Measurements from ENCODE around the gene ITGAE. TPM values are rescaled to one million over a fixed set of nuclear protein-coding genes. Genes with fewer than 3 reads are reported as not detected.
A peak's percentile ranks its signal among the peaks of the same experiment; 100 is the strongest.

ITGAE gene
- total RNA-seq, 1 experiment from 2014 or later: 20.9 TPM

- Histone ChIP-seq H3K36me3 (ENCODE audit: control insufficient read depth, insufficient read depth, low read length) (no peaks in the 10 kb centered on the region; the same call in 1 of the 2 replicates), H3K4me1 (ENCODE audit: control insufficient read depth, insufficient read depth, low read length) (peaks cover 8% of the 10 kb centered on the region), H3K27ac (ENCODE audit: low read length) (peak overlapping the region; percentile 39; the same call in 1 of the 2 replicates), H3K27me3 (ENCODE audit: control insufficient read depth, insufficient read depth, low read length) (no peaks in the 10 kb centered on the region), H3K9me3 (ENCODE audit: control insufficient read depth, insufficient read depth, low read depth, low read length) (no peaks in the 10 kb centered on the region), H3K4me3 (ENCODE audit: low read depth in 2 of 2, low read length in 2 of 2) (peak overlapping the region; percentile 47 to 73; a peak in 3 of 4 replicates)
- no peak for ATAC-seq
- intact Hi-C loops (cut with micrococcal nuclease; ENCODE audit: unreplicated experiment): no loop called here
- in situ Hi-C loops (cut with HindIII; ENCODE audit: low pct_unique_long_range_greater_than_20kb, low sequenced_read_pairs): no loop called here
- no peak; the same call in 1 of the 2 replicates for TF ChIP-seq SIN3A (IDR thresholded peaks at IDR 0.05; ENCODE audit: borderline replicate concordance, insufficient read depth, low read depth, low read length)
- no peak; the same call in 1 of the 2 replicates for TF ChIP-seq CTCF (IDR thresholded peaks at IDR 0.05)
- TF ChIP-seq POLR2AphosphoS5 (IDR thresholded peaks at IDR 0.05; ENCODE audit: low read depth, low read length): no peak
- no peak for TF ChIP-seq REST (IDR thresholded peaks at IDR 0.05; ENCODE audit: insufficient read depth in 1 of 2, low read depth in 2 of 2, low read length in 1 of 2)
- no peak for TF ChIP-seq TCF7L2 (IDR thresholded peaks at IDR 0.05; ENCODE audit: low read depth, low read length)
- POLR2A ChIA-PET: no interaction called here
- no peak for DNase-seq (ENCODE audit: low read depth, low spot score)
- CTCF ChIA-PET: interaction anchor here (0.6 to 1.5 kb wide), 5 partner anchors 51 to 687 kb away, joined by 3 to 5 read pairs (median 4); no protein-coding TSS in a partner anchor
- BruUV-seq (replicated peaks): no TSS peak
These were observed 45.6 kb upstream of the ITGAE start for GRCh38 chr17:3846437-3847164.

GRCh38 chr17:3845621-3846436 lies 44.8 kb upstream of the ITGAE start, which contains the start of gene NCBP3:
Gene NCBP3 (minus strand): TSS chr17:3846246. CDS start chr17:3846223, 23 bp downstream.
- H3K4me1 ChIP-seq (ENCODE audit: control insufficient read depth, insufficient read depth, low read length): peaks cover 8% of the 10 kb centered on the region
- ATAC-seq (peak; percentile 99), DNase-seq (ENCODE audit: low read depth, low spot score) (peak; percentile 43)
- peak; percentile 98 for TF ChIP-seq CTCF (IDR thresholded peaks at IDR 0.05)
- TF ChIP-seq POLR2AphosphoS5 (IDR thresholded peaks at IDR 0.05; ENCODE audit: low read depth, low read length): peak; percentile 60
- no peak for TF ChIP-seq REST (IDR thresholded peaks at IDR 0.05; ENCODE audit: insufficient read depth in 1 of 2, low read depth in 2 of 2, low read length in 1 of 2)
- TF ChIP-seq SIN3A (IDR thresholded peaks at IDR 0.05; ENCODE audit: borderline replicate concordance, insufficient read depth, low read depth, low read length): peak; percentile 88; the same call in 1 of the 2 replicates
- TF ChIP-seq TCF7L2 (IDR thresholded peaks at IDR 0.05; ENCODE audit: low read depth, low read length): no peak
- peak within 1 kb of the TSS; percentile 70 for H3K27ac ChIP-seq (ENCODE audit: low read length)
- no peaks in the 10 kb centered on the region for H3K9me3 ChIP-seq (ENCODE audit: control insufficient read depth, insufficient read depth, low read depth, low read length)
- no TSS peak for BruUV-seq (replicated peaks)
- H3K27me3 ChIP-seq (ENCODE audit: control insufficient read depth, insufficient read depth, low read length): no peaks in the 10 kb centered on the region
- intact Hi-C loops (cut with micrococcal nuclease; ENCODE audit: unreplicated experiment) (no loop called here), in situ Hi-C loops (cut with HindIII; ENCODE audit: low pct_unique_long_range_greater_than_20kb, low sequenced_read_pairs) (no loop called here)
- ChIA-PET CTCF (interaction anchor here (0.6 to 1.5 kb wide), 4 partner anchors 50 to 498 kb away, joined by 3 to 5 read pairs (median 4); no protein-coding TSS in a partner anchor), POLR2A (no interaction called here)
- H3K36me3 ChIP-seq (ENCODE audit: control insufficient read depth, insufficient read depth, low read length): no peaks in the 10 kb centered on the region; the same call in 1 of the 2 replicates
- H3K4me3 ChIP-seq (ENCODE audit: low read depth in 2 of 2, low read length in 2 of 2): peak within 1 kb of the TSS; percentile 69 to 73

Data from Panc1 (cell line).